ENCODE results near the gene KIF21B. TPM values are rescaled to one million over a fixed set of nuclear protein-coding genes. Genes with fewer than 3 reads are reported as not detected.

The KIF21B gene
- total RNA-seq, 6 experiments from 2014 or later: 0.75 to 4.4 (median 1.4) TPM

DNA sequence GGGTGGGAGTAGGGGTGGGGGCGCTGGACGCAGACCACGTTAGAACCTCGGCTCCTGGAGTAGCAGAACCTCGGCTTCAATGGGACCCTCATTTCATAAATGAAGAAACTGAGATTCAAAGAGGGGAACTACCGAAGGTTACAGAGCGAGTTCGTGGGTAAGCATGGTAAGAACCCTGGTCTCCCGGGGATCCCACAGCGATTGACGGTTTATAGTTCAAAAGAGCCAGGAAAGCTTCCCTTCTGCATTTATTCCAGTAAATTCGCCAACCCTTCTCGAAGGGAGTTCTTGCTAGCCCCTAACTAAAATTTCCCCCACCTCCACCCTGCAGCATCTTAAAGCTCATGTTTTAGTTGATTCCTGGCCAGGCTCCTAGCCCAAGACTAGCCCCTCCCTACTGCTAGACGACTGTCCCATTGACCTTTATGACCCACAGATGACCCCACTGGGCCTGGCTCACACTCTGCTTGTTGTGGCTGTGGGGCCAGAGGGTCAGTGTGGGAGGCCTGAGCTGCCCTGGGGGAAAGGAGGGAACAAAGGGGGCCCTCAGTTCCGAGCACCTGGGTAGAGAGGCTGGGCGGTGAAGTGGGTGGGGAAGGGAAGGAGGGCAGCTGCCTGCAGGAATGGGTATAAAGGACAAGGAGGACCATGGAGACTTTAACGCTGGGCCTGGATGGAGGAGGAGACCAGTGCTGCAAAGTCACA is 558 bp upstream of the KIF21B start:
- ATAC-seq: peak in 3 of 4 donors; percentile 7 to 31 (median 29)
- Histone ChIP-seq H3K27ac (no peak overlapping the region), H3K9me3 (no peaks in the 10 kb centered on the region), H3K4me3 (no peak overlapping the region), H3K36me3 (no peaks in the 10 kb centered on the region), H3K27me3 (no peaks in the 10 kb centered on the region), H3K4me1 (peaks cover 0 to 33% (median 1%) of the 10 kb centered on the region in 4 donors)
- no peak for DNase-seq
- intact Hi-C loops (cut with DNase I): no loop called here
- TF ChIP-seq CTCF (IDR thresholded peaks at IDR 0.05) (no peak), POLR2A (IDR thresholded peaks at IDR 0.05) (no peak)
- 40% methylated on average over 15 of the region's 17 CpGs for WGBS (ENCODE audit: insufficient coverage, low coverage, low lambda C conversion rate, missing lambda C conversion rate)

GRCh38 chr1:201022820-201023516 is 546 bp downstream of the KIF21B start:
- no peaks in the 10 kb centered on the region for H3K36me3 ChIP-seq
- intact Hi-C loops (cut with DNase I): no loop called here
- no peak for TF ChIP-seq CTCF (IDR thresholded peaks at IDR 0.05)
- TF ChIP-seq POLR2A (IDR thresholded peaks at IDR 0.05): no peak
- peak in 1 of 3 donors; percentile 40 for DNase-seq
- peaks cover 0 to 25% (median 0%) of the 10 kb centered on the region in 4 donors for H3K4me1 ChIP-seq
- H3K4me3 ChIP-seq: peak overlapping the region; percentile 47 to 54 (median 48)
- 28% methylated on average over 6 of the region's 56 CpGs for WGBS (ENCODE audit: insufficient coverage, low coverage, low lambda C conversion rate, missing lambda C conversion rate)
- peak overlapping the region in 2 of 3 donors; percentile 36 to 37 for H3K27ac ChIP-seq
- ATAC-seq: no peak
- H3K27me3 ChIP-seq: no peaks in the 10 kb centered on the region
- no peaks in the 10 kb centered on the region for H3K9me3 ChIP-seq

DNA sequence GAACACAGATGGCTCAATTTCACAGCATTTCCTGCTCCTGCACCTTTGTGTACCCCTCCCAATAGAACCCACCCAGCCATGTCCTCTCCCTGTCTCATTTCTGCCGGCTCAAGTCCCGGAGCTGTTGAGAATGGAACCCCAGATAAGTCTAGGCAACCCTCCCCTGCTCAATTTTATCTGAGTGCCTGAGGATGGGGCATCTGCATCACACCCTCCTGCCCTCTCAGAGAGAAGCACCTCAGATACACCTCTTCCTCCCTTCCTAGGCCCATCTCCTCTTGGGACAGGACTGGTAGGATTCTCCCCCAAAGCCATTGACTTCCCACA is 1.1 kb downstream of the KIF21B start:
- peak overlapping the region; percentile 47 to 54 (median 48) for H3K4me3 ChIP-seq
- ATAC-seq (no peak), DNase-seq (no peak)
- peaks cover 0 to 23% (median 0%) of the 10 kb centered on the region in 4 donors for H3K4me1 ChIP-seq
- TF ChIP-seq CTCF (IDR thresholded peaks at IDR 0.05): no peak
- no peak for TF ChIP-seq POLR2A (IDR thresholded peaks at IDR 0.05)
- H3K9me3 ChIP-seq: no peaks in the 10 kb centered on the region
- WGBS (ENCODE audit: insufficient coverage, low coverage, low lambda C conversion rate, missing lambda C conversion rate): 44% methylated on average over 2 of the region's 2 CpGs
- no peaks in the 10 kb centered on the region for H3K27me3 ChIP-seq
- no peaks in the 10 kb centered on the region for H3K36me3 ChIP-seq
- no peak overlapping the region for H3K27ac ChIP-seq
- intact Hi-C loops (cut with DNase I): no loop called here

GRCh38 chr1:201021630-201022492 is 1.7 kb downstream of the KIF21B start:
- Histone ChIP-seq H3K27ac (no peak overlapping the region), H3K4me3 (peak overlapping the region in 1 of 3 donors; percentile 54), H3K36me3 (no peaks in the 10 kb centered on the region), H3K4me1 (peaks cover 0 to 23% (median 0%) of the 10 kb centered on the region in 4 donors), H3K9me3 (no peaks in the 10 kb centered on the region), H3K27me3 (no peaks in the 10 kb centered on the region)
- no peak for ATAC-seq
- DNase-seq: peak in 1 of 3 donors; percentile 31
- TF ChIP-seq CTCF (IDR thresholded peaks at IDR 0.05): no peak
- TF ChIP-seq POLR2A (IDR thresholded peaks at IDR 0.05): no peak
- intact Hi-C loops (cut with DNase I): no loop called here
- WGBS (ENCODE audit: insufficient coverage, low coverage, low lambda C conversion rate, missing lambda C conversion rate): 53% methylated on average over 3 of the region's 7 CpGs

Data from right lobe of liver (tissue), 6 donors.